Left lung (tissue), 10 donors: ENCODE measurements around the gene RUFY3. TPM values are rescaled to one million over a fixed set of nuclear protein-coding genes. Genes with fewer than 3 reads are reported as not detected.

Experiments
- ATAC-seq: fragments of 200-7000 bp; cut with Tn5 transposase; one replicate; pipeline ENCODE4 v1.9.1; 2020; ENCODE audit warnings: moderate library complexity
- DNase-seq, 4 donors: peaks; one replicate each; pipeline ENCODE4 v3.0.0-alpha.2; 2013 to 2020
- H3K27ac ChIP-seq, 2 donors: fragments of 200-600 bp; sonication (generic) in 1 of 2; one replicate each; pipeline versions ENCODE4 v1.5.0 to v1.8.0; 2020 to 2021
- H3K27me3 ChIP-seq, 2 donors: fragments of 200-600 bp; sonication (generic) in 1 of 2; one replicate each; pipeline versions ENCODE4 v1.5.0 to v1.8.0; 2020 to 2021
- H3K36me3 ChIP-seq, 2 donors: fragments of 200-600 bp; sonication (generic) in 1 of 2; one replicate each; pipeline versions ENCODE4 v1.5.0 to v1.8.0; 2020 to 2021
- H3K4me1 ChIP-seq, 2 donors: fragments of 200-600 bp; one replicate each; pipeline ENCODE4 v1.8.0; 2021
- H3K4me3 ChIP-seq, 2 donors: fragments of 200-600 bp; sonication (generic) in 1 of 2; one replicate each; pipeline versions ENCODE4 v1.5.0 to v1.8.0; 2020 to 2021; ENCODE audit warnings: mild to moderate bottlenecking in 1 of 2
- H3K9me3 ChIP-seq, 2 donors: fragments of 200-600 bp; sonication (generic) in 1 of 2; one replicate each; pipeline versions ENCODE4 v1.5.0 to v1.8.0; 2020 to 2021
- intact Hi-C, 2 donors: fragments of 100-400 bp; cut with DNase I; formaldehyde crosslinking; loops; one replicate each; pipeline versions ENCODE4 v1.11.2 to v1.14.2; 2022
- polyA plus RNA-seq, 6 donors: library from polyadenylated mRNA; unstranded; fragments of 120-200 nt; gene quantifications; one replicate each; pipeline ENCODE4 v1.2.1, GENCODE V29; 2013; ENCODE audit not compliant: insufficient read length in 6 of 6
- total RNA-seq, 2 donors: library from RNA; stranded (reverse); fragmentation: NEBNext Ultra II Directional; extraction: Animal tissue kit (Norgen Biotek cat#: 25700); gene quantifications; one replicate each; pipeline ENCODE4 v1.2.1, GENCODE V29; 2021
- TF ChIP-seq, protein P1 (sequence below), 2 donors: fragments of 200-600 bp; sonication (generic) in 1 of 2; IDR thresholded peaks; one replicate each; pipeline versions ENCODE4 v1.5.0 to v1.8.0; 2021; ENCODE audit warnings: antibody characterized with exemption in 2 of 2
- donor health status: DM: no; HTN: yes; CAD: no.
- donor health status: DM: no; HTN: no; CAD: no.

RUFY3 gene
- total and polyA plus RNA-seq, 8 donors, result 59.9 to 158 (median 140) TPM

- ATAC-seq (peak; percentile 90), DNase-seq (peak in 3 of 4 donors; percentile 46 to 75 (median 48))
- Histone ChIP-seq H3K27ac (peak overlapping the region in 1 of 2 donors; percentile 76), H3K9me3 (no peaks in the 10 kb centered on the region), H3K4me1 (peaks cover 6 to 10% of the 10 kb centered on the region in 2 donors), H3K4me3 (no peak overlapping the region), H3K27me3 (no peaks in the 10 kb centered on the region), H3K36me3 (peaks cover 0 to 29% of the 10 kb centered on the region in 2 donors)
- intact Hi-C loops, result no loop called here
- TF ChIP-seq, protein P1, sequence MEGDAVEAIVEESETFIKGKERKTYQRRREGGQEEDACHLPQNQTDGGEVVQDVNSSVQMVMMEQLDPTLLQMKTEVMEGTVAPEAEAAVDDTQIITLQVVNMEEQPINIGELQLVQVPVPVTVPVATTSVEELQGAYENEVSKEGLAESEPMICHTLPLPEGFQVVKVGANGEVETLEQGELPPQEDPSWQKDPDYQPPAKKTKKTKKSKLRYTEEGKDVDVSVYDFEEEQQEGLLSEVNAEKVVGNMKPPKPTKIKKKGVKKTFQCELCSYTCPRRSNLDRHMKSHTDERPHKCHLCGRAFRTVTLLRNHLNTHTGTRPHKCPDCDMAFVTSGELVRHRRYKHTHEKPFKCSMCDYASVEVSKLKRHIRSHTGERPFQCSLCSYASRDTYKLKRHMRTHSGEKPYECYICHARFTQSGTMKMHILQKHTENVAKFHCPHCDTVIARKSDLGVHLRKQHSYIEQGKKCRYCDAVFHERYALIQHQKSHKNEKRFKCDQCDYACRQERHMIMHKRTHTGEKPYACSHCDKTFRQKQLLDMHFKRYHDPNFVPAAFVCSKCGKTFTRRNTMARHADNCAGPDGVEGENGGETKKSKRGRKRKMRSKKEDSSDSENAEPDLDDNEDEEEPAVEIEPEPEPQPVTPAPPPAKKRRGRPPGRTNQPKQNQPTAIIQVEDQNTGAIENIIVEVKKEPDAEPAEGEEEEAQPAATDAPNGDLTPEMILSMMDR (IDR thresholded peaks at IDR 0.05), result no peak
Measured at GRCh38 chr4:70778888-70779422, 57.2 kb downstream of the RUFY3 start.

GRCh38 chr4:70783096-70783495, 61.3 kb downstream of the RUFY3 start:
- no peaks in the 10 kb centered on the region for H3K27me3 ChIP-seq
- H3K9me3 ChIP-seq, result no peaks in the 10 kb centered on the region
- H3K4me1 ChIP-seq, result peaks cover 0 to 10% of the 10 kb centered on the region in 2 donors
- H3K27ac ChIP-seq, result no peak overlapping the region
- intact Hi-C loops, result no loop called here
- ATAC-seq (no peak), DNase-seq (peak in 2 of 4 donors; percentile 44 to 51)
- TF ChIP-seq, protein P1 (IDR thresholded peaks at IDR 0.05), result no peak
- H3K4me3 ChIP-seq, result no peak overlapping the region
- H3K36me3 ChIP-seq, result peaks cover 0 to 39% of the 10 kb centered on the region in 2 donors

DNA sequence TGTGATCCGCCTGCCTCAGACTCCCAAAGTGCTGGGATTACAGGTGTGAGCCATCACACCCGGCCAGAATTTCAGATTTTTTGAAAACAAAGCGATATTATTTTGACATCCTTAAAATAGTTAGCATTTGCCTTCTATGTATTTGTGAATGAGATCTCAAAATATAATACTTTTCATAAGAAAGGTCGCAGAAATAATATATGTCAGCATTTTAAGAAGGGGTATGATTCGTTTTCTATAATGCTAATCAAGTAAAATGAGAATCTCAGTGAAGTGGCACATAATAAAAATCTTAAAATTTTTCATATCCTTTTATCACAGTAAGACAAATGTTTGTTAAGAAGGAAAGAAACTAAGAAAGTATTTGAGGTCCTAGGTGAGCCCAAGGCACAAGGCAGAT, 65.7 kb downstream of the RUFY3 start:
- no peak for DNase-seq
- intact Hi-C loops, result no loop called here
- Histone ChIP-seq H3K27ac (no peak overlapping the region), H3K9me3 (no peaks in the 10 kb centered on the region), H3K4me3 (no peak overlapping the region), H3K27me3 (no peaks in the 10 kb centered on the region), H3K4me1 (no peaks in the 10 kb centered on the region), H3K36me3 (peaks cover 0 to 55% of the 10 kb centered on the region in 2 donors)
- TF ChIP-seq, protein P1 (IDR thresholded peaks at IDR 0.05), result no peak
- no peak for ATAC-seq

DNA sequence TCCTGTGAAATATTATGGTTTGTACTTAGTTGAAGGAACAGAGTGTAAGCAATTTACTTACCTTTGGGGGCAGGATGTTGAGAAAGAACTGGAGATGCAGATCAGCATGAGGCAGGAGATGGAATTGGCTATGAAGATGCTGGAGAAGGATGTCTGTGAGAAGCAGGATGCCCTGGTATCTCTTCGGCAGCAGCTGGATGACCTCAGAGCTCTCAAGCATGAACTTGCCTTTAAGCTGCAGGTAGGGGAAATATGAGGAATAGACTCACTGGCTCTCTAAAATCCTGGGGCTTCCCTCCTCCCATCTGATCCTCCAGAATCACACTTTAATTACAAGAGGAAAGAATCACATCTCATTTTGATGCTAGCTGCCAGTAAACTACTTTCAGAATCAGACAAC, 67.0 kb downstream of the RUFY3 start:
- TF ChIP-seq, protein P1 (IDR thresholded peaks at IDR 0.05), result no peak
- DNase-seq (no peak), ATAC-seq (no peak)
- no peak overlapping the region for H3K4me3 ChIP-seq
- H3K36me3 ChIP-seq, result peaks cover 0 to 50% of the 10 kb centered on the region in 2 donors
- intact Hi-C loops, result no loop called here
- no peaks in the 10 kb centered on the region for H3K4me1 ChIP-seq
- no peak overlapping the region for H3K27ac ChIP-seq
- no peaks in the 10 kb centered on the region for H3K9me3 ChIP-seq
- no peaks in the 10 kb centered on the region for H3K27me3 ChIP-seq

DNA sequence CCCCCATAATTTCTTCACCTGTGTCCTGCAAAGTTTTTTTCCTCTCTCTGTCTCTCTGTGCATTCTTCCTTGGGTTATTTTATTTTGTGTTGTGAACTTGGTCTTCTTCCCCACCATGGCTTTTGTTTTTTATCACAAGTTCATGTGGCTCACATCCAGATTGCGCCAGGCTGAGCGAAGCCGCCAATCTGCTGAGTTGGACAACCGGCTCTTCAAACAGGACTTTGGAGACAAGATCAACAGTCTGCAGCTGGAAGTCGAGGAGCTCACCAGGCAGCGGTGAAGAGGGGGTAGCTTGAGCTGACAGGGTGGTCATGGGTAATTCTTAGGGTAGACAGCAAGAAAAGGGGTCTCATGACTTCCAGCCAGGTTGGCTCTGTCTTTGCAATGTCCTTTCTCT, 71.9 kb downstream of the RUFY3 start:
- TF ChIP-seq, protein P1 (IDR thresholded peaks at IDR 0.05), result no peak
- peaks cover 4 to 65% of the 10 kb centered on the region in 2 donors for H3K36me3 ChIP-seq
- no peaks in the 10 kb centered on the region for H3K9me3 ChIP-seq
- no peaks in the 10 kb centered on the region for H3K4me1 ChIP-seq
- intact Hi-C loops, result no loop called here
- no peak overlapping the region for H3K4me3 ChIP-seq
- ATAC-seq, result no peak
- H3K27me3 ChIP-seq, result no peaks in the 10 kb centered on the region
- no peak for DNase-seq
- H3K27ac ChIP-seq, result no peak overlapping the region
